Neuron (in vitro differentiated cells): ENCODE results near the gene DAPP1.

Experiments used
- H2AFZ ChIP-seq: one replicate; pipeline ENCODE4 v1.6.1; 2013; ENCODE audit warnings: low read depth, mild to moderate bottlenecking, inconsistent platforms, low read length, moderate library complexity
- H3K27me3 ChIP-seq: one replicate; pipeline ENCODE4 v1.6.1; 2013; ENCODE audit warnings: low read length; ENCODE audit not compliant: insufficient read depth
- H3K36me3 ChIP-seq: one replicate; pipeline ENCODE4 v1.6.1; 2013; ENCODE audit warnings: low read length; ENCODE audit not compliant: insufficient read depth
- H3K4me1 ChIP-seq: one replicate; pipeline ENCODE4 v1.6.1; 2013; ENCODE audit warnings: low read length; ENCODE audit not compliant: insufficient read depth
- H3K4me3 ChIP-seq: 2 replicates; pipeline ENCODE4 v1.5.1; 2013; ENCODE audit warnings: mild to moderate bottlenecking, low read length, moderate library complexity
- H3K9me3 ChIP-seq: one replicate; pipeline ENCODE4 v1.6.1; 2013; ENCODE audit warnings: low read length

Gene DAPP1

DNA sequence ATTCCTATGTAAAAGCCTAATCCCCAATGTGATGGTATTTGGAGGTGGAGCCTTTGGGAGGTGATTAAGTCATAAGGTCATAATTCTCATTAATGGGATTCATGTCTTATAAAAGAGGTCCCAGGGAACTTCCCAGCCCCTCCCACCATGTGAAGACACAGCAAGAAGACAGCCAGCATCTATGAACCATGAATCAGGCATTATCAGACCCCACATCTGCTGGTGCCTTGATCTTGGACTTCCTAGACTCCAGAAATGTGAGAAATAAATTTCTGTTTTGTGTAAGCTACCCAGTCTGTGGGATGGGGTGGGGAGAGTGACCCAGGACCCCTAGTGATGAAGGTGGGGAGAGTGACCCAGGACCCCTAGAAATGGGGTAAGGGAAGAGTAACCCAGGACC lies 6.1 kb upstream of the DAPP1 start:
- no peaks in the 10 kb centered on the region for H3K4me1 ChIP-seq
- no peak overlapping the region for H3K4me3 ChIP-seq
- H3K36me3 ChIP-seq, result no peaks in the 10 kb centered on the region
- no peaks in the 10 kb centered on the region for H3K27me3 ChIP-seq
- no peaks in the 10 kb centered on the region for H3K9me3 ChIP-seq
- no peak overlapping the region for H2AFZ ChIP-seq

DNA sequence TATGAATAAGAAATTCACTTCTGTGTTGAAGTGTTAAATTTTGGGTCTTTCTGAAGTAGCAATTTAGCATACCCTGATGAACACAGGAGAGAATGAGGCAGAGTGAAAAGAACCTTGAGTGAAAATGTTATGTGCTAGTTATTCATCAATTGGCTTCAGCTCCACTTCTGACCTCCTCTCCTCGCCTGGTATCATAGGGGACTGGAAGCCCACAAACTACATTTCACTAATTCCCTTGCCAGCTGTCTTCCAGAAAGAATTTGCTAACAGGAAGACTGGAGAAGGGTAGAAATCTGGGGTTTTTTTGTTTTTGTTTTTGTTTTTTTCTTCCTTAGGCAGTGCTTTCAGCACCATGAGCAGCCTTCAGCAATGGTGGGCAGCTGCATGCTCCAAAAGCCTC lies 5.5 kb upstream of the DAPP1 start:
- Histone ChIP-seq H2AFZ (no peak overlapping the region), H3K27me3 (no peaks in the 10 kb centered on the region), H3K36me3 (no peaks in the 10 kb centered on the region), H3K9me3 (no peaks in the 10 kb centered on the region), H3K4me3 (no peak overlapping the region), H3K4me1 (no peaks in the 10 kb centered on the region)

DNA sequence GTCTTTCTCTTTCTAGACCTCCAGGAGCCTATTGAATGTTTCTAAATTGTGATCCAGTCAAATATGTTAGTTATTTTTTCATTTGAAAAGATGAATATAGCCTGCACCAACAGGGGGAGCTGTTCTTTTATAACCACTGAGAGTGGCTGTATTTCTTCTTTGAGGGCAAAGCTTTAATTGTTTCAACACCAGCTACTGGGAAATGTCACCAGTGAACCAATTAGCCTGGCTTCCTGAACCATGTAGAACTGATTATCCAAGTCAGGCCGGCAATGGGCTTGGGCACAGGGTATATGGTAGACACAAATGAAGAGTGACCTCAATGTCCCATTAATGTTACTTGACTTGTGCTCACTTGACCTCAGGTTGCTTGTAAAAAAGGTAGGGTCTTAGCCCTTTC lies 4.8 kb upstream of the DAPP1 start:
- no peak overlapping the region for H3K4me3 ChIP-seq
- H3K27me3 ChIP-seq, result peaks cover 3% of the 10 kb centered on the region
- no peaks in the 10 kb centered on the region for H3K4me1 ChIP-seq
- no peak overlapping the region for H2AFZ ChIP-seq
- no peaks in the 10 kb centered on the region for H3K9me3 ChIP-seq
- H3K36me3 ChIP-seq, result no peaks in the 10 kb centered on the region

DNA sequence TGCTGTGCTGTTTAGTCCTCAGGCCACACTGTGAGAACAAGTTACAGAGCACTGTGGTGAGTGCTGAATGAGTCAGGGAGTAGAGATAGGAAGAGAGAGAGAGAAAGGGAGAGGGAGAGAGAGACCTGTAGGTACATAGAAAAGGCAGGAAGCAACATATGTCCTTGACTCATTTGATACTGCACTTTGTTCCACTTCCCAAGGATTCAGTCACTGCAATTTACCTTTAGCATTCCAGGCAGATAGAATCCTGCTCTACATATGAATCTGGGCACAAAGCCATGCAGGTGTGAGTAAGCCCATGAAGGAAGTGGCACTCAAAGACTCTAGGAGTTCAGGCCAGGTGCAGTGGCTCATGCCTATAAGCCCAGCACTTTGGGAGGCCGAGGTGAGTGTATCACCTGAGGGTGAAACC lies 1.0 kb upstream of the DAPP1 start:
- Histone ChIP-seq H3K4me3 (no peak overlapping the region), H3K9me3 (no peaks in the 10 kb centered on the region), H2AFZ (no peak overlapping the region), H3K27me3 (peaks cover 6% of the 10 kb centered on the region), H3K4me1 (no peaks in the 10 kb centered on the region), H3K36me3 (no peaks in the 10 kb centered on the region)

DNA sequence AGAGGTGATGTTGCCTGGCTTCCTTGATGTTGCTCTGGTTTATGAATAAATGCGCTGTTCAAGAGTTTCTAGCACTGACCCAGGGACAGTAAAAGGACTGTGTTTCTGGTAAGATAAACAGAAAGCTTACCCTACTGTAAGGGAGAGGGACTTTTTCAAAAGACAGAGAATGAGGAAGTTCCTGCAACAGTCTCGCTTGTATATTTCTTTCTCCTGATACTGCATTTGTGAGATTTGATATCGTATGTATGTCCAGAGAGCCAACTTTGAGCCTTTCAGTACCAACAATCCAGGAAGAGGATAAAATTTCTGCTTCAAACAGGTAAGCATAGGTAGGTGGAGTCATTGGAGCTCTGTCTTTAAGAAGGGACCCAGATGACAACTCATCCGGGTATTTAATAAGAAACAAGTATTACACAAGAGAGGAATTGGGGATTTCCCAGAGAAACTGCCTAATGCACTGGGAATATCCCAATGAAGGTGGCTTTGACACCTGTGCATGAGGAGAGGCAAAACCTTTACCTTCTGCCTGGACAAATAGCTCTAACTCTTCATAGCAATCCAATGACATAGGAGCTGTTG lies 773 bp downstream of the DAPP1 start:
- Histone ChIP-seq H3K4me3 (no peak overlapping the region), H2AFZ (no peak overlapping the region)

DNA sequence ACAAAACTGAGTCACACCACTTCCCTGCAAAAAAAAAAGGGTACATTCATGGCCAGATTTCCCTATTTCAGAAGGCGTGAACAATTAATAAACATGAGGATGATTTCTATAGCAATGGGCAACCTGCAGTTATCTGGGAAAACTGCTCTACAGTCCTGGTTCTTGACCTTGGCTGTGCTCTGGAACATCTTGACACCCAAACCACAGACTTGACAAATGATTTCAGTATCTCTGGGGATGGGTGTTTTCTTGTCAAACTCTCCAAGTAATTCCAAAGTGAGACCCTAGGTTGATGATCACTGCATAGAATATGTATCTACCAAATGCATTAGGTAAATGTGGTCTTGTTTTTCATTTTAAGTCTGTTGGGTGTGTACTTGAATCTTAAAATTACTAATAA lies 2.0 kb downstream of the DAPP1 start:
- H3K4me1 ChIP-seq, result no peaks in the 10 kb centered on the region
- H2AFZ ChIP-seq, result no peak overlapping the region
- no peak overlapping the region for H3K4me3 ChIP-seq
- no peaks in the 10 kb centered on the region for H3K9me3 ChIP-seq
- peaks cover 6% of the 10 kb centered on the region for H3K27me3 ChIP-seq
- H3K36me3 ChIP-seq, result no peaks in the 10 kb centered on the region

More for the DNA sequence above, 773 bp downstream of the DAPP1 start:
- Histone ChIP-seq H3K4me1 (no peaks in the 10 kb centered on the region), H3K9me3 (no peaks in the 10 kb centered on the region), H3K27me3 (peaks cover 6% of the 10 kb centered on the region), H3K36me3 (no peaks in the 10 kb centered on the region)

DNA sequence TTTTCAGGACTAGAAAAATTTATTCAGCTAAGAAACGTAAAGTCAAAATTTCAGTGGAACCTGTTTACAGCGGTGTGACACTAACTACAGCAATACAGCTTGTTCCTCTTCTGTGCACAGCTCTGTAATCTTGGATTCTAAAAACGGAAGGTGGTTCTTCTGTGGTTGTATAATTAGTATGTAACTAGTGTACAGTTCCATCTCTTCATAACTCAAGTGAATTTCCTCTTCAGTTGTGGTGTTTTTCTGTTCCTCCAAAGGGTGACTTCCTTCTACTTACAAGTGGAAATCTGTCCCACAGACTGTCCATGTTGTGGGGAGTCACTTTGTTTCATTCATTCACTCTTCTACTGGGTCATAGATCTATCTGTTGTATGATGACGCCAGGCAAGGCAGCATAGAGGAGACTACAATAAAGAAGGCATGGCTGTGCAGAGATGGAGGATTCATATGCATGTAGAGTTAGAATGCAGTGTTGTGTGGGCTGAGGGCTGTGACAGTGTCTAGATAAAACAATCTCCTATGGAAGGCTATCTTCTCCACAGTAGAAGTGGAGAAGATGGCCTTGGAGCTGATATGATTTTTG lies 5.4 kb downstream of the DAPP1 start:
- no peaks in the 10 kb centered on the region for H3K9me3 ChIP-seq
- no peak overlapping the region for H3K4me3 ChIP-seq
- no peaks in the 10 kb centered on the region for H3K36me3 ChIP-seq
- peaks cover 13% of the 10 kb centered on the region for H3K4me1 ChIP-seq
- H2AFZ ChIP-seq, result no peak overlapping the region
- peaks cover 3% of the 10 kb centered on the region for H3K27me3 ChIP-seq

DNA sequence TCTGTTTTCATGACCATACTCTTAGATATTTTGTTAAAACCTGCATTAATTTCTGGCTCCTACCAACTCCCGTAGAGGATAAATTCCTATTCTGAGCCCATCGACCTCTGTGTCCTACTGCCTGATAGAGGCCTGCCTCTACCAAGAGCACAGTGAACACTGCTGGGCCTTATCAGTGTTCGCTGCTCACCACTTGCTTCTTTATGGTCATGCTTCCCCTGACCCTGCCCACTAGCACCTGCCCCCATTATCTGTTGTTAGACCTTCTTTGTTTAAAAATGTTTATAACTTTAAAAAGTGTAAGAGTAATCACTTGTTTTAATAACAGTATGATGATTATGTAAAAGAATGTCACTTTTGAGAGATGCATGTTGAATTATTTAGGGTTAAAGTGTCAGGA lies 6.1 kb downstream of the DAPP1 start:
- no peaks in the 10 kb centered on the region for H3K36me3 ChIP-seq
- H3K4me3 ChIP-seq, result no peak overlapping the region
- H2AFZ ChIP-seq, result no peak overlapping the region
- H3K4me1 ChIP-seq, result peaks cover 13% of the 10 kb centered on the region
- no peaks in the 10 kb centered on the region for H3K27me3 ChIP-seq
- H3K9me3 ChIP-seq, result no peaks in the 10 kb centered on the region

DNA sequence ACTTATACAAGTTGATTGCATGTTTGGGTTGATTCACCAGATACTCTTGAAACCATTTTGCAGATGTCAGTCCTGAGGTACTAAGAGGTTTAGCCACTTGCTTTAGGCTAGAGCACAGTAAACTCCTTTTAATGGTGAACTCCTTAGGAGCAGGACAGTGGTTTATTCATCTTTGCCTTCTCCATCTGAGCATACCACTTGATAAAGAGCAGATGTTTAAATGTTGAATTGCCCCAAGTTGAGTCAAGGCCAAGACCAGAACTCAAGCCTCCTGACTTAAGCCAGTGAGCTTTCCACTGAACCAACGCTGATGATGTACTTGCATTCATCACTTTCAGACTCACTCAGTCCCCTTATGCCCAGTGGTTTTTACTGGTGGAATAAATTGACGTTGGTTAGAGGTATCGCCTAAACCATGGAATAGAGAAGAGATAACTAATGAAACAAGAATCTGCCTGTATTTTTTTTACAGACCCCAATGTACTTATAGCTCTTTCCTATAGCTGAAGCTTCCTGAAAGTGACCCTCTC lies 7.5 kb downstream of the DAPP1 start:
- no peaks in the 10 kb centered on the region for H3K36me3 ChIP-seq
- H3K4me3 ChIP-seq, result no peak overlapping the region
- H3K27me3 ChIP-seq, result no peaks in the 10 kb centered on the region
- H3K9me3 ChIP-seq, result no peaks in the 10 kb centered on the region
- peaks cover 13% of the 10 kb centered on the region for H3K4me1 ChIP-seq
- H2AFZ ChIP-seq, result no peak overlapping the region

DNA sequence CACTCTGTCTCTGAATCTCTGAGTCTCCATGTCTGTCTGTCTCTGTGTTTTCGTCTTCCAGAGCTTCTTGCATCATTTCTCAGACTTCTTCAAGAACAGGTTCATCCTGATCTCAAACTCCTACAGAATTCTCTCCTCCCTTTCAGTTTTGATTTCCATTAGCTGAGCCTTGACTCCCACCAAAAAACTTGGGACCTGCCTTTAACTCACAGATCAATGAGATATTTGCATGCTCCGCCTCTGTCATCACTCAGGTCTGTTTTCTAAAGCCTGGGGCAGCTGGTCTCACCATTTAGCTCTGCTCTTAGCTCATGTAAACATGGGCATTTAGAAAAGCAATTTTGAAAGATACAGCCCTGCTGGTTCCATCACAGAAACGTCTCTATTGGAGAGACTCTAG lies 8.6 kb downstream of the DAPP1 start:
- no peak overlapping the region for H2AFZ ChIP-seq
- H3K9me3 ChIP-seq, result no peaks in the 10 kb centered on the region
- H3K36me3 ChIP-seq, result no peaks in the 10 kb centered on the region
- no peak overlapping the region for H3K4me3 ChIP-seq
- no peaks in the 10 kb centered on the region for H3K27me3 ChIP-seq
- peaks cover 13% of the 10 kb centered on the region for H3K4me1 ChIP-seq

DNA sequence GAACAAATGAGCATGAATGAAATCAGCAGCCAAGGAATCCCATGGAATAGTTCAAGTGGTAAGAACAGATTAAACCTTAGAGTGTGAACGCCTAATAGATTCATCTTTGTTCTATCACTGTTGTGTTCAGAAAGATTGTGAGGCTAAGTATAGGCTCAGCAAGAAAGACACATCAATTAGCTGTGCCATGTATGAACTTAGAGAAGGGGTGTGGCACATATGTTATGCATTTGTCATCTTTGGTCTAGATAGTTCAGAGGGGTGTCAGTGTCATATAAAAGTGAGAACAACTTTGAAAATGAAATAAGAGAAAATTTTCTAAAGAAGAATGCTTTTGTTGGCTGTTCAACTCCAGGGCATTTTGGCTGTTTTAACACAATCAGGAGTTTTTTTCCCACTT lies 9.4 kb downstream of the DAPP1 start:
- Histone ChIP-seq H3K9me3 (no peaks in the 10 kb centered on the region), H3K4me3 (no peak overlapping the region), H3K27me3 (no peaks in the 10 kb centered on the region), H2AFZ (no peak overlapping the region), H3K4me1 (peaks cover 13% of the 10 kb centered on the region), H3K36me3 (no peaks in the 10 kb centered on the region)

DNA sequence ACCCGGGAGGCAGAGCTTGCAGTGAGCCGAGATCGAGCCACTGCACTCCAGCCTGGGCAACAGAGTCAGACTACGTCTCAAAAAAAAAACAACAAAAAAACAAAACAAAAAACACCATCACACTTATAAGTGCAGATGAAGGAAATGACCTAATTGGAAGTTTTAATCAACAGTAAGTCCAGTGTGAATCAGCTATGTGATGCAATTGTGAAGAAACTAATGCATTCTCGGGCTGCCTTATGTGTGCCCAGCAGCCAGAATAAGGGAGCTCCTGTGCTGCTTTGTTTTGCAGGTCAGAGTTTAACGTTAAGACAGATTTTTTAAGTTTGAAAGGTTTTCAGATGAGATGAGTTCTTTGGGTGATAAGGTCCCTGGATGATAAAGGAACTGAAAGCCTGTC lies 10.8 kb downstream of the DAPP1 start:
- Histone ChIP-seq H3K27me3 (no peaks in the 10 kb centered on the region), H3K4me3 (no peak overlapping the region), H3K9me3 (no peaks in the 10 kb centered on the region), H3K36me3 (no peaks in the 10 kb centered on the region), H2AFZ (no peak overlapping the region), H3K4me1 (peaks cover 13% of the 10 kb centered on the region)

DNA sequence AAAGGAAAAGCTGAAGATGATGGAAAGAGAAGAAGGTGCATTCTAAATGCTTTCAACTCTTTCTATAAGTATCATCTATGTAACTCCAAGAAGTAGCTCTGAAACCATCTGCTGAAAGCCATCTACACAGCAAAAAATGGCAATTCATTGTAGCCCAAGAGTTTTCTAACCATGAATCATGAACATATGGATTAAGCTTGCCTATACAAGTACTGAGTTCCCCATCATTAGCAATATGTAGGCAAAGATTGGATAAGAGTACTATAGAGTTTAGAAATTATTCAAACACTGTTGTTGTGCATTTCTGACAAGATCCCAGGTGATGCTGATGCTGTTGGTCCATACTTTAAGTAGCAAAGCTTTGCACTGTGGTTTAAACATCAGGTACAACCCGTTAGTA lies 11.2 kb downstream of the DAPP1 start:
- Histone ChIP-seq H2AFZ (no peak overlapping the region), H3K27me3 (no peaks in the 10 kb centered on the region), H3K4me3 (no peak overlapping the region), H3K4me1 (peaks cover 13% of the 10 kb centered on the region), H3K9me3 (no peaks in the 10 kb centered on the region), H3K36me3 (no peaks in the 10 kb centered on the region)

DNA sequence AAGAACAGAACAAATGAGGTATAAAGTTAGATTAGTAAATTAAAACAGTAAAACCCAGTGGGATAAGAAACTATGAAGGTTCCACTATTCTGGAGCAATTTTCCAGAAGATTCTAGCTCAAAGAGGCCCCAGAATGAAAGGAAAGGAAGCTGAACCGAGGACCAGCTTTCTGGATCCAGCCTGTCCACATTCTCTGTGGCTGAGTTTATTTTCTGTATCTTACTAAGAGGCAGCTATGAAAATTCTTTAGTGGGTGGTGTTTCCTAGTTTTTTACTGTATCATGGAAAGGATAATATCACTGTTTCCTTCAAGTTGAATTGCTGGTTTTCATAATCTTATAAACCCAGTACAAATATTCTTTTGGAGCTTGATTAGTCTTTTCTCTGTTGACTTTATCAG lies 11.8 kb downstream of the DAPP1 start:
- H3K4me3 ChIP-seq, result no peak overlapping the region
- H2AFZ ChIP-seq, result no peak overlapping the region
- no peaks in the 10 kb centered on the region for H3K9me3 ChIP-seq

More for the DNA sequence above, 11.8 kb downstream of the DAPP1 start:
- Histone ChIP-seq H3K4me1 (peaks cover 13% of the 10 kb centered on the region), H3K27me3 (no peaks in the 10 kb centered on the region), H3K36me3 (no peaks in the 10 kb centered on the region)
